HCT116 (cell line): ENCODE measurements around the gene ZBED3. TPM values are rescaled to one million over a fixed set of nuclear protein-coding genes. Genes with fewer than 3 reads are reported as not detected.

Experiments used
- ATAC-seq: fragments of 200-7000 bp; cut with Tn5 transposase; 2 replicates; pipeline ENCODE4 v1.9.1; 2020; ENCODE audit warnings: mild to moderate bottlenecking, moderate library complexity
- BruUV-seq: library from RNA; stranded (reverse); fragments of 400-500 nt; replicated peaks from 2 replicates; lab custom pipeline; 2021; lab: Mats Ljungman, UMichigan
- CTCF ChIA-PET: fragments of 300-600 bp; sonication (Branson Sonifier 250); formaldehyde crosslinking; loops from one replicate; lab custom pipeline; 2021; ENCODE audit warnings: antibody characterized with exemption; lab: Charles Lee
- POLR2A ChIA-PET: fragments of 300-600, 350-600 bp; sonication (Branson Sonifier 250); formaldehyde crosslinking; loops from one replicate; lab custom pipeline; 2021; ENCODE audit warnings: antibody characterized with exemption; lab: Charles Lee
- RAD21 ChIA-PET, 2 experiments: fragments of 300-600 bp; sonication (Branson Sonifier 250); formaldehyde crosslinking; loops; one replicate each; lab custom pipeline; 2023; ENCODE audit warnings: low total read pairs in 2 of 2; ENCODE audit not compliant: uncharacterized antibody in 2 of 2, unreplicated experiment in 2 of 2, low non-redundant PET in 1 of 2; lab: Charles Lee
- DNase-seq: peaks from one replicate; pipeline ENCODE4 v3.0.0-alpha.2; 2010; ENCODE audit warnings: low read depth, low spot score
- H2AFZ ChIP-seq: fragments of 200-600 bp; shearing (Covaris generic), sonication (generic); 2 replicates; pipeline ENCODE4 v1.6.1; 2017; ENCODE audit warnings: low read depth, mixed run types, mixed read lengths, antibody characterized with exemption, low read length; ENCODE audit not compliant: poor library complexity, severe bottlenecking
- H3K27ac ChIP-seq: 2 replicates; pipeline ENCODE4 v1.5.1; 2012; ENCODE audit warnings: low read depth, low read length
- H3K27me3 ChIP-seq: fragments of 200-600 bp; sonication (generic); 2 replicates; pipeline ENCODE4 v1.6.1; 2016; ENCODE audit warnings: mixed run types, low read length, mixed read lengths; ENCODE audit not compliant: insufficient read depth
- H3K36me3 ChIP-seq, 2 experiments: fragments of 200-500 bp in 1 of 2; fragments of 200-600 bp in 1 of 2; sonication (Bioruptor generic) in 1 of 2; sonication (generic) in 1 of 2; 2 replicates each; pipeline versions ENCODE4 v1.5.1 to v1.6.1; 2014 to 2016; ENCODE audit warnings: low read length in 2 of 2, inconsistent platforms in 1 of 2, mixed read lengths in 1 of 2, mixed run types in 1 of 2; ENCODE audit not compliant: insufficient read depth in 2 of 2, control insufficient read depth in 1 of 2
- H3K4me1 ChIP-seq, 2 experiments: fragments of 200-600 bp in 1 of 2; sonication (generic) in 1 of 2; 2 replicates each; pipeline versions ENCODE4 v1.5.1 to v1.6.1; 2012 to 2017; ENCODE audit warnings: low read length in 2 of 2, inconsistent platforms in 1 of 2, mild to moderate bottlenecking in 1 of 2, mixed read lengths in 1 of 2, mixed run types in 1 of 2, moderate library complexity in 1 of 2; ENCODE audit not compliant: insufficient read depth in 2 of 2, control insufficient read depth in 1 of 2
- H3K4me2 ChIP-seq: fragments of 200-600 bp; sonication (generic); 2 replicates; pipeline ENCODE4 v1.6.1; 2017; ENCODE audit warnings: mixed run types, low read length, mixed read lengths
- H3K4me3 ChIP-seq, 2 experiments: fragments of 200-600 bp in 1 of 2; sonication (generic) in 1 of 2; replicated peaks in 1 of 2; 2 replicates each; pipeline ENCODE4 v1.5.1; 2011 to 2016; ENCODE audit warnings: low read length in 2 of 2, control low read depth in 1 of 2, low read depth in 1 of 2, mild to moderate bottlenecking in 1 of 2, mixed read lengths in 1 of 2, mixed run types in 1 of 2
- H3K79me2 ChIP-seq: fragments of 200-600 bp; sonication (generic); 2 replicates; pipeline ENCODE4 v1.6.1; 2017; ENCODE audit warnings: mild to moderate bottlenecking, mixed run types, low read length, moderate library complexity, mixed read lengths; ENCODE audit not compliant: insufficient read depth
- H3K9ac ChIP-seq: fragments of 200-600 bp; sonication (generic); 2 replicates; pipeline ENCODE4 v1.6.1; 2016; ENCODE audit warnings: low read length, mixed read lengths
- H3K9me2 ChIP-seq: fragments of 200-600 bp; sonication (generic), shearing (Covaris generic); 2 replicates; pipeline ENCODE4 v1.6.1; 2017; ENCODE audit warnings: mixed run types, mild to moderate bottlenecking, moderate library complexity; ENCODE audit not compliant: insufficient read depth
- H3K9me3 ChIP-seq, 2 experiments: fragments of 200-500 bp in 1 of 2; fragments of 200-600 bp in 1 of 2; sonication (Bioruptor generic) in 1 of 2; sonication (generic) in 1 of 2; 2 replicates each; pipeline ENCODE4 v1.6.1; 2014 to 2017; ENCODE audit warnings: low read length in 2 of 2, mixed read lengths in 2 of 2, inconsistent platforms in 1 of 2, low read depth in 1 of 2, mild to moderate bottlenecking in 1 of 2, mixed run types in 1 of 2, moderate library complexity in 1 of 2; ENCODE audit not compliant: control insufficient read depth in 1 of 2, insufficient read depth in 1 of 2
- H4K20me1 ChIP-seq: fragments of 200-600 bp; sonication (generic), shearing (Covaris generic); 2 replicates; pipeline ENCODE4 v1.6.1; 2017; ENCODE audit warnings: mixed run types, mild to moderate bottlenecking, moderate library complexity; ENCODE audit not compliant: insufficient read depth
- SIN3A ChIP-seq: IDR thresholded peaks from 2 replicates; pipeline ENCODE4 v1.6.1; 2012; ENCODE audit warnings: low read depth
- SP1 ChIP-seq: IDR thresholded peaks from 2 replicates; pipeline ENCODE4 v1.6.1; 2012; ENCODE audit warnings: low read depth
- SRF ChIP-seq: IDR thresholded peaks from 2 replicates; pipeline ENCODE4 v1.6.1; 2012; ENCODE audit warnings: low read depth
- TCF7L2 ChIP-seq: IDR thresholded peaks from 2 replicates; pipeline ENCODE4 v1.7.0; 2011; ENCODE audit warnings: borderline replicate concordance, inconsistent platforms; ENCODE audit not compliant: insufficient read depth, insufficient read length; ENCODE audit errors: extremely low read depth
- intact Hi-C: fragments of 100-400 bp; cut with micrococcal nuclease; formaldehyde crosslinking; loops from 2 replicates; pipeline ENCODE4 v1.10.0; 2022
- total RNA-seq: library from RNA; stranded (reverse); gene quantifications from one replicate; pipeline ENCODE4 v1.2.1, GENCODE V29; 2021; ENCODE audit not compliant: unreplicated experiment
- TF ChIP-seq, protein P1 (sequence below): IDR thresholded peaks from 2 replicates; pipeline ENCODE4 v1.6.1; 2011; ENCODE audit warnings: mild to moderate bottlenecking, low read length, moderate library complexity; ENCODE audit not compliant: insufficient replicate concordance; ENCODE audit errors: extremely low read depth

Gene ZBED3
- total RNA-seq, 1 experiment from 2014 or later, result 12.7 TPM

DNA sequence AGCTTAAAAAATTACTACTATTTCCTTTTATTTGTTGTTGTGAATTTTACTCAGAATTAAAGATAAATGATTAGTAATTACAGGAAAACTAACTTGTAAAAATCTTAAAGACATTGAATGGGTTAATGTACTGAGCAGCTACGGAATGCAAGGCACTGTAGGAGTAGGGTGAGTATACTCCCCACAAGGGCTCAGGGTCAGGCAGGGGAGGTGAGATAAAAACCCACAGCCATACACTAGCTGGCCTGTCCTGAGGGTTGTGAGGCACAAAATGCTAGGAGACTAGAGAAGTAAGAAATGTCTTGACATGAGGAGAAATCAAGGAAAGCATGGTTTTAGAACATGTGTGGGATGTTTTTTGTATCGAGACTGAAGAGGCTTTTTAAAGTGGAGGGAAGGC lies 13.4 kb downstream of the ZBED3 start (continued):
- TF ChIP-seq TCF7L2, result no peak
- no peak for TF ChIP-seq SP1

DNA sequence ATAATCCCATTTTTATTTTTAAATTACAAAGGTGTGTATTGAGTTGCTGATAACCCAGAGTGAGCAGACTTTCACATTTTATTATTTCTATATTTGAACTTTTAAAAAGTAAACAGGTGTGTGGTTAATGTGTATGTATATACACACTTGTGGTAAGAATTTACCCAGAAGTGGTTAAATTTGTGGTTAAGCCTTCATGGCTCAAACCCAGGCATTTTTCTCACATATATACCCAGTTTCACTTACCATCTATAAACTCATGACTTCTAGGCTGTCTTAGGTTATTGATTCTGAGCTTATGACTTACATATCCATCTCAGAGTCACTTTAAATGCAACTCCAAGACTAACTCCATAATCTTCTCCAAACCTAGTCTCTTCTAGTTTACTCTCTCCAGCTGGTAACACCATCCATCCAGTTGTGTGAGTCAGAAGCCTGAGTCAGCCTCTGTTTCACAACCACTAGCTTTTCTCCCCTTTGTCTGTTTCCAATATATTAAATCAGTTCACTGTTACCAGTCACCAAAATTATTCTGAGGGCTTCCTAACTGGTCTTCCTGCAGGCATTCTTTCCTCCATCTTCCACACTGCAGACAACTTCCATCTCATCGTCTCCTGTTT lies 20.2 kb downstream of the ZBED3 start:
- H2AFZ ChIP-seq, result no peak overlapping the region
- H3K36me3 ChIP-seq, result peaks cover 12 to 27% of the 10 kb centered on the region in 2 experiments; a peak in 2 of 4 replicates
- no peaks in the 10 kb centered on the region for H3K9me2 ChIP-seq
- CTCF ChIA-PET, result no interaction called here
- H4K20me1 ChIP-seq, result peaks cover 4% of the 10 kb centered on the region
- intact Hi-C loops, result loop anchor here (10.0 kb wide), 2 partner anchors 158 to 428 kb away; partner anchors contain the start of gene WDR41
- H3K27ac ChIP-seq, result no peak overlapping the region
- no peaks in the 10 kb centered on the region for H3K27me3 ChIP-seq
- POLR2A ChIA-PET, result no interaction called here
- no peaks in the 10 kb centered on the region for H3K79me2 ChIP-seq
- DNase-seq, result no peak
- no peak overlapping the region for H3K4me2 ChIP-seq
- H3K4me1 ChIP-seq, result no peaks in the 10 kb centered on the region
- H3K4me3 ChIP-seq, result no peak overlapping the region
- TF ChIP-seq SRF, result no peak
- TF ChIP-seq SIN3A, result no peak
- TF ChIP-seq, protein P1, sequence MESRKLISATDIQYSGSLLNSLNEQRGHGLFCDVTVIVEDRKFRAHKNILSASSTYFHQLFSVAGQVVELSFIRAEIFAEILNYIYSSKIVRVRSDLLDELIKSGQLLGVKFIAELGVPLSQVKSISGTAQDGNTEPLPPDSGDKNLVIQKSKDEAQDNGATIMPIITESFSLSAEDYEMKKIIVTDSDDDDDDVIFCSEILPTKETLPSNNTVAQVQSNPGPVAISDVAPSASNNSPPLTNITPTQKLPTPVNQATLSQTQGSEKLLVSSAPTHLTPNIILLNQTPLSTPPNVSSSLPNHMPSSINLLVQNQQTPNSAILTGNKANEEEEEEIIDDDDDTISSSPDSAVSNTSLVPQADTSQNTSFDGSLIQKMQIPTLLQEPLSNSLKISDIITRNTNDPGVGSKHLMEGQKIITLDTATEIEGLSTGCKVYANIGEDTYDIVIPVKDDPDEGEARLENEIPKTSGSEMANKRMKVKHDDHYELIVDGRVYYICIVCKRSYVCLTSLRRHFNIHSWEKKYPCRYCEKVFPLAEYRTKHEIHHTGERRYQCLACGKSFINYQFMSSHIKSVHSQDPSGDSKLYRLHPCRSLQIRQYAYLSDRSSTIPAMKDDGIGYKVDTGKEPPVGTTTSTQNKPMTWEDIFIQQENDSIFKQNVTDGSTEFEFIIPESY, result no peak
- ATAC-seq, result no peak
- RAD21 ChIA-PET, result no interaction called here
- H3K9ac ChIP-seq, result no peak overlapping the region
- BruUV-seq, result no TSS peak
- H3K9me3 ChIP-seq, result no peaks in the 10 kb centered on the region
